Endothelial cell of umbilical vein (primary cell): ENCODE results near the gene WDR48. TPM values are rescaled to one million over a fixed set of nuclear protein-coding genes. Genes with fewer than 3 reads are reported as not detected.

Experiments
- BruUV-seq: library from RNA; stranded (reverse); fragments of 400-500 nt; replicated peaks from 2 replicates; lab custom pipeline; 2021; lab: Mats Ljungman, UMichigan
- CTCF ChIA-PET: fragments of 300-600, 350-600 bp; sonication (Branson Sonifier 250); formaldehyde crosslinking; loops from one replicate; lab custom pipeline; 2021; ENCODE audit warnings: antibody characterized with exemption, inconsistent platforms; lab: Charles Lee
- POLR2A ChIA-PET: fragments of 300-600, 350-600 bp; sonication (Branson Sonifier 250); formaldehyde crosslinking; loops from one replicate; lab custom pipeline; 2021; ENCODE audit warnings: antibody characterized with exemption, inconsistent platforms; lab: Charles Lee
- DNase-seq: peaks from one replicate; pipeline ENCODE4 v3.0.0-alpha.2; 2011; ENCODE audit warnings: low read depth, low spot score
- FAIRE-seq: peaks from 2 replicates; lab custom pipeline; 2011; peaks lifted over from hg19 to GRCh38; lab: Jason Lieb, UNC
- H2AFZ ChIP-seq: 2 replicates; pipeline ENCODE4 v1.6.0; 2012; ENCODE audit warnings: low read depth, low read length, control low read depth, inconsistent platforms
- H3K27ac ChIP-seq: 2 replicates; pipeline ENCODE4 v1.5.1; 2011; ENCODE audit warnings: low read depth, mild to moderate bottlenecking, control low read depth, low read length, moderate library complexity; ENCODE audit not compliant: insufficient read depth
- H3K27me3 ChIP-seq, 2 experiments: 2 replicates each; pipeline versions ENCODE4 v1.6.0 to v1.6.1; 2011; ENCODE audit warnings: low read length in 2 of 2, mixed read lengths in 1 of 2; ENCODE audit not compliant: control insufficient read depth in 2 of 2, insufficient read depth in 2 of 2
- H3K36me3 ChIP-seq, 2 experiments: 2 replicates in 1 of 2; 3 replicates in 1 of 2; pipeline ENCODE4 v1.5.1; 2011; ENCODE audit warnings: low read length in 2 of 2, mild to moderate bottlenecking in 1 of 2, moderate library complexity in 1 of 2; ENCODE audit not compliant: control insufficient read depth in 2 of 2, insufficient read depth in 2 of 2; ENCODE audit errors: extremely low read depth in 1 of 2
- H3K4me1 ChIP-seq: 3 replicates; pipeline ENCODE4 v1.5.1; 2011; ENCODE audit warnings: mild to moderate bottlenecking, low read length; ENCODE audit not compliant: control insufficient read depth, insufficient read depth; ENCODE audit errors: extremely low read depth
- H3K4me2 ChIP-seq: 2 replicates; pipeline ENCODE4 v1.6.1; 2011; ENCODE audit warnings: low read length, control low read depth, mixed read lengths; ENCODE audit not compliant: insufficient read depth
- H3K4me3 ChIP-seq, 3 experiments: fragments of 200-600 bp in 1 of 3; sonication (generic), shearing (Covaris generic) in 1 of 3; replicated peaks in 1 of 3; 2 replicates each; pipeline ENCODE4 v1.5.1; 2011 to 2016; ENCODE audit warnings: control low read depth in 3 of 3, low read length in 3 of 3, mild to moderate bottlenecking in 2 of 3, inconsistent platforms in 1 of 3, low read depth in 1 of 3, moderate library complexity in 1 of 3; ENCODE audit not compliant: insufficient read depth in 1 of 3
- H3K79me2 ChIP-seq: 2 replicates; pipeline ENCODE4 v1.6.0; 2012; ENCODE audit warnings: low read length, inconsistent platforms; ENCODE audit not compliant: control insufficient read depth, insufficient read depth
- H3K9ac ChIP-seq: replicated peaks from 2 replicates; pipeline ENCODE3; 2011; ENCODE audit warnings: low read length, control low read depth; ENCODE audit not compliant: insufficient read depth; ENCODE audit errors: extremely low read depth
- H3K9me1 ChIP-seq: replicated peaks from 3 replicates; pipeline ENCODE4 v1.6.0; 2011; ENCODE audit warnings: mild to moderate bottlenecking, low read length; ENCODE audit not compliant: control insufficient read depth, insufficient read depth; ENCODE audit errors: extremely low read depth
- H3K9me3 ChIP-seq: replicated peaks from 2 replicates; pipeline ENCODE4 v1.5.1; 2012; ENCODE audit warnings: low read length, inconsistent platforms; ENCODE audit not compliant: control insufficient read depth, insufficient read depth
- H4K20me1 ChIP-seq: replicated peaks from 2 replicates; pipeline ENCODE3; 2011; ENCODE audit warnings: mild to moderate bottlenecking, low read length; ENCODE audit not compliant: control insufficient read depth, insufficient read depth; ENCODE audit errors: extremely low read depth
- EZH2 ChIP-seq: IDR thresholded peaks from 2 replicates; pipeline ENCODE4 v1.6.1; 2012; ENCODE audit warnings: borderline replicate concordance, low read depth, mild to moderate bottlenecking, moderate library complexity, low read length, inconsistent platforms; ENCODE audit not compliant: severe bottlenecking
- FOS ChIP-seq: IDR thresholded peaks from 2 replicates; pipeline ENCODE4 v1.6.1; 2011; ENCODE audit warnings: mild to moderate bottlenecking, low read length, moderate library complexity, borderline replicate concordance; ENCODE audit not compliant: insufficient read depth
- GATA2 ChIP-seq: IDR thresholded peaks from 2 replicates; pipeline ENCODE4 v1.7.0; 2011; ENCODE audit warnings: low read depth, mild to moderate bottlenecking, moderate library complexity, mixed read lengths, low read length; ENCODE audit not compliant: insufficient read length, insufficient read depth
- JUN ChIP-seq: IDR thresholded peaks from 2 replicates; pipeline ENCODE4 v1.6.1; 2011; ENCODE audit warnings: borderline replicate concordance, low read depth; ENCODE audit not compliant: insufficient read length, insufficient read depth
- MAX ChIP-seq: IDR thresholded peaks from 2 replicates; pipeline ENCODE4 v1.6.1; 2011; ENCODE audit not compliant: insufficient read depth, insufficient read length
- MYC ChIP-seq: IDR thresholded peaks from one replicate; pipeline ENCODE4 v1.6.1; 2011; ENCODE audit warnings: mild to moderate bottlenecking, low read depth, low read length
- POLR2A ChIP-seq: IDR thresholded peaks from 2 replicates; pipeline ENCODE4 v1.6.1; 2012; ENCODE audit warnings: low read depth, mild to moderate bottlenecking, control low read depth, low read length
- POLR2AphosphoS5 ChIP-seq: IDR thresholded peaks from 2 replicates; pipeline ENCODE4 v1.6.1; 2012; ENCODE audit warnings: low read depth, mild to moderate bottlenecking, control low read depth, low read length, moderate library complexity; ENCODE audit not compliant: insufficient read depth
- dilution Hi-C: fragments of 300-500 bp; cut with MboI; formaldehyde crosslinking; loops from one replicate; pipeline ENCODE4 v1.15.0; 2019; ENCODE audit warnings: low sequenced_read_pairs; ENCODE audit not compliant: extremely low pct_ligation_motif_present
- intact Hi-C: fragments of 100-400 bp; cut with micrococcal nuclease; formaldehyde crosslinking; loops from one replicate; pipeline ENCODE4 v1.10.0; 2022
- polyA plus RNA-seq, 4 experiments: library from polyadenylated mRNA; depleted of rRNA in 3 of 4; stranded (reverse) in 3 of 4; unstranded in 1 of 4; fragments of >200 nt; gene quantifications; 2 replicates each; pipeline versions ENCODE4 v1.2.1 to v1.2.3, GENCODE V29; 2011 to 2012; ENCODE audit warnings: missing spikeins in 1 of 4
- total RNA-seq: library from RNA; stranded (reverse); gene quantifications from 2 replicates; pipeline ENCODE4 v1.2.3, GENCODE V29; 2021
- TF ChIP-seq, protein P1 (sequence below), 2 donors: IDR thresholded peaks; 1 replicate in 1 of 2; 2 replicates in 1 of 2; pipeline ENCODE4 v1.5.1; 2011; ENCODE audit warnings: low read length in 2 of 2, mild to moderate bottlenecking in 2 of 2, moderate library complexity in 2 of 2, control low read depth in 1 of 2, inconsistent platforms in 1 of 2, low read depth in 1 of 2; ENCODE audit not compliant: insufficient read depth in 1 of 2; ENCODE audit errors: extremely low read depth in 1 of 2

The WDR48 gene
- total and polyA plus RNA-seq, 2 donors (not counting 3 experiments of a cell fraction or from before 2014, with no cell fraction given) = 13.7 to 25.3 TPM

GRCh38 chr3:39127269-39127907 lies 75.6 kb downstream of the WDR48 start:
- CTCF ChIA-PET = interaction anchor here (0.6 to 11.3 kb wide), 22 partner anchors 7 to 161 kb away, joined by 3 to 449 read pairs (median 6); partner anchors contain the start of genes GORASP1, TTC21A and XIRP1
- H3K9me1 ChIP-seq = no peaks in the 10 kb centered on the region
- FAIRE-seq (no peak), DNase-seq (no peak)
- H3K36me3 ChIP-seq = no peaks in the 10 kb centered on the region
- BruUV-seq = no TSS peak
- no peaks in the 10 kb centered on the region for H3K27me3 ChIP-seq
- H3K9me3 ChIP-seq = no peaks in the 10 kb centered on the region
- POLR2A ChIA-PET = interaction anchor here (1.0 kb wide), 1 partner anchor 24 kb away, joined by 3 read pairs; no protein-coding TSS in a partner anchor
- no peak overlapping the region for H3K27ac ChIP-seq
- H3K4me2 ChIP-seq = no peak overlapping the region
- H3K9ac ChIP-seq = no peak overlapping the region
- H2AFZ ChIP-seq = no peak overlapping the region
- intact Hi-C loops (loop anchor here (2.0 to 5.0 kb wide), 2 partner anchors 19 to 255 kb away; partner anchors contain the start of gene SLC25A38), dilution Hi-C loops (no loop called here)
- TF ChIP-seq FOS (no peak), EZH2 (no peak), JUN (no peak), POLR2AphosphoS5 (no peak), MAX (no peak), MYC (no peak), POLR2A (no peak), GATA2 (no peak)
- TF ChIP-seq, protein P1, sequence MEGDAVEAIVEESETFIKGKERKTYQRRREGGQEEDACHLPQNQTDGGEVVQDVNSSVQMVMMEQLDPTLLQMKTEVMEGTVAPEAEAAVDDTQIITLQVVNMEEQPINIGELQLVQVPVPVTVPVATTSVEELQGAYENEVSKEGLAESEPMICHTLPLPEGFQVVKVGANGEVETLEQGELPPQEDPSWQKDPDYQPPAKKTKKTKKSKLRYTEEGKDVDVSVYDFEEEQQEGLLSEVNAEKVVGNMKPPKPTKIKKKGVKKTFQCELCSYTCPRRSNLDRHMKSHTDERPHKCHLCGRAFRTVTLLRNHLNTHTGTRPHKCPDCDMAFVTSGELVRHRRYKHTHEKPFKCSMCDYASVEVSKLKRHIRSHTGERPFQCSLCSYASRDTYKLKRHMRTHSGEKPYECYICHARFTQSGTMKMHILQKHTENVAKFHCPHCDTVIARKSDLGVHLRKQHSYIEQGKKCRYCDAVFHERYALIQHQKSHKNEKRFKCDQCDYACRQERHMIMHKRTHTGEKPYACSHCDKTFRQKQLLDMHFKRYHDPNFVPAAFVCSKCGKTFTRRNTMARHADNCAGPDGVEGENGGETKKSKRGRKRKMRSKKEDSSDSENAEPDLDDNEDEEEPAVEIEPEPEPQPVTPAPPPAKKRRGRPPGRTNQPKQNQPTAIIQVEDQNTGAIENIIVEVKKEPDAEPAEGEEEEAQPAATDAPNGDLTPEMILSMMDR (IDR thresholded peaks at IDR 0.05; ENCODE audit: extremely low read depth in 1 of 2, insufficient read depth in 1 of 2, low read depth in 1 of 2, low read length in 2 of 2) = no peak
- peaks cover 10% of the 10 kb centered on the region for H3K4me1 ChIP-seq
- H4K20me1 ChIP-seq = no peaks in the 10 kb centered on the region
- H3K4me3 ChIP-seq = no peak overlapping the region
- no peaks in the 10 kb centered on the region for H3K79me2 ChIP-seq
